ENCODE measurements around the gene KCNQ5. TPM values are rescaled to one million over a fixed set of nuclear protein-coding genes. Genes with fewer than 3 reads are reported as not detected.

Gene KCNQ5
- total and polyA plus RNA-seq, 4 donors = 0.15 to 8.1 (median 2.4) TPM

DNA sequence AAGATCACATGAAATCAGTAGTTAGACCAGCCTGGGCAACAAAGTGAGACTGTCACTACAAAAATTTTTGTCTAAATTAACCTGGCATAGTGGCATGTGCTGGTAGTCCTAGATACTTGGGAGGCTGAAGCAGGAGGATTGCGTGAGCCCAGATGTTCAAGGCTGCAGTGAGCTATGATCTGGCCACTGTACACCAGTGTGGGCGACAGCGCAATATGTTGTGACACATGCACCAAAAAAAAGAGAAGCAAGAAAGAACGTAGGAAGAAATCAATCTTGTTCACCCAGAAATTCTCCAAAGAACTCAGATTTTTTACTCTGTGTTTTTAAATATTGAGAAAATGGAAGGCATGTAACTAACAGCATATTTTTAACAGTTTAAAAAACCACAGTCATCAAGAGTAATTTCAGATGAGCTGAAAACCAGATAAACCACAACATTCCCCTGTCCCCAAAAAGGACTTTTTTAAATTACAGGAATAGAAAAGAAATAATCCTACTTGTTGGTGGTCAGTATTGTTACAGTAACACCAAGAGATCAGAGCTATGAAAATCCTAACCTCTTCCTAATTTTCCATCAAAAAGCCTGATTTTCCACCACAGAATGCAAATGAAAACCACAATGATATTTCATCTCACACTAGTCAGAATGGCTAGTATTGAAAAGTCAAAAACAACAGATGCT, 363.3 kb downstream of the KCNQ5 start:
- H3K4me1 ChIP-seq (ENCODE audit: control insufficient read depth in 1 of 2, insufficient read depth in 2 of 2, low read length in 2 of 2) = no peaks in the 10 kb centered on the region
- intact Hi-C loops (cut with DNase I) = no loop called here
- ATAC-seq (ENCODE audit: low FRiP score) (no peak), DNase-seq (no peak)
- H3K9me3 ChIP-seq (ENCODE audit: control insufficient read depth, low read length) = no peaks in the 10 kb centered on the region
- H3K36me3 ChIP-seq (ENCODE audit: control insufficient read depth in 1 of 2, insufficient read depth in 2 of 2, low read length in 1 of 2) = no peaks in the 10 kb centered on the region
- H3K27me3 ChIP-seq (ENCODE audit: control insufficient read depth in 1 of 2, insufficient read depth in 2 of 2, low read length in 1 of 2) = no peaks in the 10 kb centered on the region
- WGBS, 2 donors = 84 to 87% methylated on average over 4 of the region's 4 CpGs
- no peak overlapping the region for H3K4me3 ChIP-seq (ENCODE audit: low read length in 2 of 2)
- H3K27ac ChIP-seq (ENCODE audit: low read depth in 1 of 2, low read length in 2 of 2) = no peak overlapping the region

DNA sequence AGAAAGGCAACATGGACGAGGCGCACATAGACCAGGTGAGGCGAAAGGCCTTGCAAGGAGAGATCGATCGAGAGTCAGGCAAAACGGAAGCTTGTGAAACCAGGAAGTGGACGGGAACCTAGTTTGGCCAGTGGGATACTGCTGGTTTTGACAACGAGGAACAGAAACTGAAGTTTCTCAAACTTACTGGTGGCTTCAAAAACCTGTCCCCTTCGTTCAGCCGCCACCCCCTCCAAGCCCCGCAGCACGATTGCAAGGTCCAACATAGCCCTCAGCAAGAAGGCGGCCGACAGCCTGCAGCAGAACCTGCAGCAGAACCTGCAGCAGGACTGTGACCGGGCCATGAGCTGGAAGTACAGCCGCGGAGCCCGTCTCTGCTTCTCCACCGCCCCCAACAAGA, 365.4 kb downstream of the KCNQ5 start:
- Histone ChIP-seq H3K9me3 (ENCODE audit: control insufficient read depth, low read length) (no peaks in the 10 kb centered on the region), H3K27me3 (ENCODE audit: control insufficient read depth in 1 of 2, insufficient read depth in 2 of 2, low read length in 1 of 2) (no peaks in the 10 kb centered on the region), H3K4me3 (ENCODE audit: low read length in 2 of 2) (no peak overlapping the region), H3K4me1 (ENCODE audit: control insufficient read depth in 1 of 2, insufficient read depth in 2 of 2, low read length in 2 of 2) (no peaks in the 10 kb centered on the region), H3K36me3 (ENCODE audit: control insufficient read depth in 1 of 2, insufficient read depth in 2 of 2, low read length in 1 of 2) (no peaks in the 10 kb centered on the region), H3K27ac (ENCODE audit: low read depth in 1 of 2, low read length in 2 of 2) (no peak overlapping the region)
- intact Hi-C loops (cut with DNase I) = no loop called here
- ATAC-seq (ENCODE audit: low FRiP score) = no peak
- 87 to 88% methylated on average over 19 of the region's 19 CpGs for WGBS, 2 donors
- no peak for DNase-seq

DNA sequence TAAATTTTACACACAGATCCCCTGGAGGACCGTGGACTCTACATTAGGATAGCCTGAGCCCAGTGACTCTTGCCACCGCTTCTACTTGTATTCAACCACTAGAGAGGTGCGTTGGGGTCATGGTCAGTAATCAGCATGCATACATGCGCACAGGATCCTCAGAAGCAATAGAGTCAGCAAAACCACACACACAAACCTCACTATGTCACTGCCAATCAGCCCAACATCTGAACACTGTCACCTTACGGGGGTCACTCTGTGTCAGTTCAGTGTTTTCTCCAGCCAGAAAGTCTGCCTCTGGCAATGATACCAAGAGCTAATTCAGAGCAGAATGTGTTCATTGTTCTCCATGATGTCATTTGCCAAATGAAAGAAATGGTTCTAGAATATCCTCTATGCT, 378.1 kb downstream of the KCNQ5 start:
- Histone ChIP-seq H3K27ac (ENCODE audit: low read depth in 1 of 2, low read length in 2 of 2) (no peak overlapping the region), H3K36me3 (ENCODE audit: control insufficient read depth in 1 of 2, insufficient read depth in 2 of 2, low read length in 1 of 2) (no peaks in the 10 kb centered on the region), H3K27me3 (ENCODE audit: control insufficient read depth in 1 of 2, insufficient read depth in 2 of 2, low read length in 1 of 2) (no peaks in the 10 kb centered on the region), H3K4me1 (ENCODE audit: control insufficient read depth in 1 of 2, insufficient read depth in 2 of 2, low read length in 2 of 2) (peaks cover 0 to 1% of the 10 kb centered on the region in 2 donors), H3K4me3 (ENCODE audit: low read length in 2 of 2) (no peak overlapping the region), H3K9me3 (ENCODE audit: control insufficient read depth, low read length) (no peaks in the 10 kb centered on the region)
- WGBS, 2 donors = 87 to 90% methylated on average over 5 of the region's 5 CpGs
- intact Hi-C loops (cut with DNase I) = no loop called here
- ATAC-seq (ENCODE audit: low FRiP score) = no peak
- DNase-seq = no peak

DNA sequence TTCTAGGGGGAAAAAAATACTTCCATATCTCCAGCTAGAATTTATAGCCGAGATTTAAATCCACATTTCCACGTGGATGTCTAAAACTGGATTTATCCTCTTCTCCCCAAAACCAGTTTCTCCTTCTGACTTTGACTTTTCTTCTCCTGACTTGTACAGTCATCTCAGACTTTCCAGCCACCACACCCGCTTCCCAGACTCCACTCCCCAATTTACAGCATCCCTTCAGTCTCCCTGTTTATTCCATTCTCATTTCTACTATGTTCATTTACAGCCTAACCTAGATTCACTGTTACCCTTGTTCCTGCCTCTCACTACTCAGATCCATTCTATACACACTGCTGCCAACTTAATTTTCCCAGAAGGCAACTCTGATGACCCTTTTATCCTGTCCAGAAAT, 378.6 kb downstream of the KCNQ5 start:
- no peak overlapping the region for H3K27ac ChIP-seq (ENCODE audit: low read depth in 1 of 2, low read length in 2 of 2)
- H3K4me3 ChIP-seq (ENCODE audit: low read length in 2 of 2) = no peak overlapping the region
- no peaks in the 10 kb centered on the region for H3K9me3 ChIP-seq (ENCODE audit: control insufficient read depth, low read length)
- intact Hi-C loops (cut with DNase I) = no loop called here
- 88 to 91% methylated on average over 3 of the region's 3 CpGs for WGBS, 2 donors
- DNase-seq (no peak), ATAC-seq (ENCODE audit: low FRiP score) (no peak)
- H3K4me1 ChIP-seq (ENCODE audit: control insufficient read depth in 1 of 2, insufficient read depth in 2 of 2, low read length in 2 of 2) = peaks cover 0 to 1% of the 10 kb centered on the region in 2 donors
- no peaks in the 10 kb centered on the region for H3K27me3 ChIP-seq (ENCODE audit: control insufficient read depth in 1 of 2, insufficient read depth in 2 of 2, low read length in 1 of 2)
- no peaks in the 10 kb centered on the region for H3K36me3 ChIP-seq (ENCODE audit: control insufficient read depth in 1 of 2, insufficient read depth in 2 of 2, low read length in 1 of 2)

DNA sequence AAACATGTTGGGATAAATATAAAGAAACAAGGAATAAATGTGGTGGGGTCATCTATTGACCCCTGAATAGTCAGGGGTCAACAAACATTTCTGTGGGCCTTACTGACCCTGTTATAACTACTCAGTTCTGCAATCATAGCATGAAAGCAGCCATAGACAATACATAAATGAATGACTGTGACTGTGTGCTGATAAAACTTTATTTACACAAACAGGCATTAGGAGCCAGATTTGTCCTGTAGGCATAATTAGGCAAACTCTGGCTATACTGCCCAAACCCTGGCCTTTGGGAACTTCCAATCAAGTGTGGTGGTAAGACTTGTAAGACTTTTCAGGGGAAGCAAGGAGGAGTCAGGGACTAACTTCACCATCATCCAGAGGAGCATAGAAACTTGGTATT, 380.7 kb downstream of the KCNQ5 start:
- H3K27ac ChIP-seq (ENCODE audit: low read depth in 1 of 2, low read length in 2 of 2) = no peak overlapping the region
- intact Hi-C loops (cut with DNase I) = no loop called here
- no peak for DNase-seq

DNA sequence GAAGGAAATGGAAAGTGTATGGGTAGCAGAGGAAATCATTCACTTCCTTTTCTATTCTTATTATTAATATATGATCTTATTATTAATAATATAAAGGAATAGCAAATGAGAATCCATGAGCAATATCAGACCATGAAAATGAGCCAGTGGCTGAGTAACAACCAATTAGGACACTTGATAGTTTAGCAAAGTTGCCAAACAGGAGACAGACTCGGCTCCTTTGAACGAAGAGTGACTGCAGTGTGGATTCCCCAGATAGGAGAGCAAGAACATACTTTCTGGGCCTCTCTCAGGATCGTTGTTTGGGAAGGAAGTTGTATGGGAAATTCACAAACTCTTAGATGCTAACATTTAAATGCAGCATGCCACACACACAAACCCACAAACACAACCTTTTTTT, 381.4 kb downstream of the KCNQ5 start:
- intact Hi-C loops (cut with DNase I) = no loop called here
- 81 to 83% methylated on average over 3 of the region's 3 CpGs for WGBS, 2 donors
- peaks cover 0 to 3% of the 10 kb centered on the region in 2 donors for H3K36me3 ChIP-seq (ENCODE audit: control insufficient read depth in 1 of 2, insufficient read depth in 2 of 2, low read length in 1 of 2)
- no peak overlapping the region for H3K4me3 ChIP-seq (ENCODE audit: low read length in 2 of 2)
- H3K27ac ChIP-seq (ENCODE audit: low read depth in 1 of 2, low read length in 2 of 2) = no peak overlapping the region
- H3K9me3 ChIP-seq (ENCODE audit: control insufficient read depth, low read length) = no peaks in the 10 kb centered on the region
- no peak for ATAC-seq (ENCODE audit: low FRiP score)
- DNase-seq = no peak
- no peaks in the 10 kb centered on the region for H3K27me3 ChIP-seq (ENCODE audit: control insufficient read depth in 1 of 2, insufficient read depth in 2 of 2, low read length in 1 of 2)
- peaks cover 0 to 1% of the 10 kb centered on the region in 2 donors for H3K4me1 ChIP-seq (ENCODE audit: control insufficient read depth in 1 of 2, insufficient read depth in 2 of 2, low read length in 2 of 2)

More for the DNA sequence above, 380.7 kb downstream of the KCNQ5 start:
- no peak for ATAC-seq (ENCODE audit: low FRiP score)
- Histone ChIP-seq H3K27me3 (ENCODE audit: control insufficient read depth in 1 of 2, insufficient read depth in 2 of 2, low read length in 1 of 2) (no peaks in the 10 kb centered on the region), H3K4me3 (ENCODE audit: low read length in 2 of 2) (no peak overlapping the region), H3K4me1 (ENCODE audit: control insufficient read depth in 1 of 2, insufficient read depth in 2 of 2, low read length in 2 of 2) (peaks cover 0 to 1% of the 10 kb centered on the region in 2 donors), H3K36me3 (ENCODE audit: control insufficient read depth in 1 of 2, insufficient read depth in 2 of 2, low read length in 1 of 2) (peaks cover 0 to 3% of the 10 kb centered on the region in 2 donors), H3K9me3 (ENCODE audit: control insufficient read depth, low read length) (no peaks in the 10 kb centered on the region)

DNA sequence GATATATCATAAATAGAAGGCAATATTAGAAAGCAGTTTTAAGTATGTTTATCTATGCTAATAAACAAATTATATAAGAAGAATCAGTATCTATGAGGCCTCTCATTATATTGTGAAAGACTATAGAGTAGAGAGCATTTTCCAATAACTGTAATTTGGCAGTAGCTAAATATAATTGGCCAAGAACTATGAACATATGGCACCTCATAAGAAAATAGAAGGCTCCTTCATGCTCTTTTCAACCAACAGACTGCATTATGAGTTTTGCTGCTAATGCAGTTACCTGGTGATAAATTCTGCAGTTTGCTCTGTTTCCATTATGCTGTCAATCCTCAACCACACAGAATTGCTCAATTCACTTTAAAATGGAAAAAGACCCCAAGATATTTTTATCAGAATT, 382.4 kb downstream of the KCNQ5 start:
- DNase-seq = no peak
- intact Hi-C loops (cut with DNase I) = no loop called here
- Histone ChIP-seq H3K4me1 (ENCODE audit: control insufficient read depth in 1 of 2, insufficient read depth in 2 of 2, low read length in 2 of 2) (no peaks in the 10 kb centered on the region), H3K36me3 (ENCODE audit: control insufficient read depth in 1 of 2, insufficient read depth in 2 of 2, low read length in 1 of 2) (peaks cover 0 to 3% of the 10 kb centered on the region in 2 donors), H3K27me3 (ENCODE audit: control insufficient read depth in 1 of 2, insufficient read depth in 2 of 2, low read length in 1 of 2) (no peaks in the 10 kb centered on the region), H3K27ac (ENCODE audit: low read depth in 1 of 2, low read length in 2 of 2) (no peak overlapping the region), H3K9me3 (ENCODE audit: control insufficient read depth, low read length) (no peaks in the 10 kb centered on the region), H3K4me3 (ENCODE audit: low read length in 2 of 2) (no peak overlapping the region)
- ATAC-seq (ENCODE audit: low FRiP score) = no peak

DNA sequence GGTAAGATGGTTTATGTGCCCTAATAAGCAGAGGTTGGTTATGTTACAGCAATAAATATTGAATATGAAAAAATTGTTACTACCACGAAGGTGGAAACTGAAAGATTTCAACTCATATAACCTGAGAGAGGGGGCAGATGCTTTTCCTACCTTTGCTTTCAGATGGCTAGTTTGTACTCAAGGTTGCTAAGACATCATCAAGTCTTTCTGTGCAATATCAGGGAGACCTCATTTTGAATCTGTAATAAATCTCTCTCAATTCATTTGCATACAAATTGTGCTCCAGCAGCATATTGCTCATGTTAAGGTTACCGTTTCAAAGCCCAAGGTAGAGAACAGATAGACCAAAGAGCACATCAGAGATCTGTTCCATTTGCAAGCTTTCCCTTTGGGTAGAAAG, 383.0 kb downstream of the KCNQ5 start:
- ATAC-seq (ENCODE audit: low FRiP score) = no peak
- Histone ChIP-seq H3K27me3 (ENCODE audit: control insufficient read depth in 1 of 2, insufficient read depth in 2 of 2, low read length in 1 of 2) (no peaks in the 10 kb centered on the region), H3K36me3 (ENCODE audit: control insufficient read depth in 1 of 2, insufficient read depth in 2 of 2, low read length in 1 of 2) (peaks cover 0 to 3% of the 10 kb centered on the region in 2 donors), H3K4me1 (ENCODE audit: control insufficient read depth in 1 of 2, insufficient read depth in 2 of 2, low read length in 2 of 2) (no peaks in the 10 kb centered on the region), H3K9me3 (ENCODE audit: control insufficient read depth, low read length) (no peaks in the 10 kb centered on the region), H3K4me3 (ENCODE audit: low read length in 2 of 2) (no peak overlapping the region), H3K27ac (ENCODE audit: low read depth in 1 of 2, low read length in 2 of 2) (no peak overlapping the region)
- no peak for DNase-seq
- WGBS, 2 donors = 84 to 86% methylated on average over 2 of the region's 2 CpGs
- intact Hi-C loops (cut with DNase I) = no loop called here

DNA sequence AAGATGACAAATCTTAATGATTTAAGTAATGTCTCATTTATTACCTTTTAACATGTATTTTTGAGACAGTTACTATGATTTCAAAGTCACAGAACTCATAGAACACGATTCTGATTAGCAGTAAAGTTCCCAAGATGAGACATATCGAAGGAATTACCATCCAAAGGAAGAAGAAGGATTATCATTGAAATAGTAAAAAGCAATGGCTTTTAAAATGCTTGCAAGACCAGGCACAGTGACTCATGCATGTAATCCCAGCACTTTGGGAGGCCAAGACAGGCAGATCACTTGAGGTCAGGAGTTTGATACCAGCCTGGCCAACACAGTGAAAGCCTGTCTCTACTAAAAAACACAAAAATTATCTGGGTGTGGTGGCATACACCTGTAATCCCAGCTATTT, 384.3 kb downstream of the KCNQ5 start:
- ATAC-seq (ENCODE audit: low FRiP score) (no peak), DNase-seq (no peak)
- 92 to 95% methylated on average over 2 of the region's 2 CpGs for WGBS, 2 donors
- peaks cover 0 to 3% of the 10 kb centered on the region in 2 donors for H3K36me3 ChIP-seq (ENCODE audit: control insufficient read depth in 1 of 2, insufficient read depth in 2 of 2, low read length in 1 of 2)
- intact Hi-C loops (cut with DNase I) = no loop called here
- H3K27me3 ChIP-seq (ENCODE audit: control insufficient read depth in 1 of 2, insufficient read depth in 2 of 2, low read length in 1 of 2) = no peaks in the 10 kb centered on the region
- no peaks in the 10 kb centered on the region for H3K4me1 ChIP-seq (ENCODE audit: control insufficient read depth in 1 of 2, insufficient read depth in 2 of 2, low read length in 2 of 2)
- no peak overlapping the region for H3K27ac ChIP-seq (ENCODE audit: low read depth in 1 of 2, low read length in 2 of 2)
- H3K4me3 ChIP-seq (ENCODE audit: low read length in 2 of 2) = no peak overlapping the region
- H3K9me3 ChIP-seq (ENCODE audit: control insufficient read depth, low read length) = no peaks in the 10 kb centered on the region

All from aorta (tissue), 5 donors.